ENCODE measurements around the gene CPNE7.

CPNE7 gene

GRCh38 chr16:89575247-89576152 lies at the start of gene CPNE7:
CPNE7 (plus strand) TSS chr16:89575758; CDS start chr16:89575898, 140 bp downstream.
- in situ Hi-C loops (cut with HindIII; ENCODE audit: low sequenced_read_pairs) = no loop called here
- no peak for DNase-seq (ENCODE audit: low read depth)
- TF ChIP-seq CTCF (IDR thresholded peaks at IDR 0.05; ENCODE audit: low read depth, low read length, missing control alignments) = no peak
- peak within 1 kb of the TSS; percentile 40 for H3K4me3 ChIP-seq (ENCODE audit: low read depth, low read length)

GRCh38 chr16:89529097-89529496 lies 46.5 kb upstream of the CPNE7 start:
- no peak for TF ChIP-seq CTCF (IDR thresholded peaks at IDR 0.05; ENCODE audit: low read depth, low read length, missing control alignments)
- no peak for DNase-seq (ENCODE audit: low read depth)
- no peak overlapping the region for H3K4me3 ChIP-seq (ENCODE audit: low read depth, low read length)
- in situ Hi-C loops (cut with HindIII; ENCODE audit: low sequenced_read_pairs) = no loop called here

- no peak for DNase-seq (ENCODE audit: low read depth)
- no peak for TF ChIP-seq CTCF (IDR thresholded peaks at IDR 0.05; ENCODE audit: low read depth, low read length, missing control alignments)
- in situ Hi-C loops (cut with HindIII; ENCODE audit: low sequenced_read_pairs) = no loop called here
- H3K4me3 ChIP-seq (ENCODE audit: low read depth, low read length) = no peak overlapping the region
Observed at GRCh38 chr16:89530401-89531381, 44.9 kb upstream of the CPNE7 start.

- in situ Hi-C loops (cut with HindIII; ENCODE audit: low sequenced_read_pairs) = no loop called here
- DNase-seq (ENCODE audit: low read depth) = no peak
- H3K4me3 ChIP-seq (ENCODE audit: low read depth, low read length) = no peak overlapping the region
- no peak for TF ChIP-seq CTCF (IDR thresholded peaks at IDR 0.05; ENCODE audit: low read depth, low read length, missing control alignments)
Observed at GRCh38 chr16:89531821-89532526, 43.6 kb upstream of the CPNE7 start.

GRCh38 chr16:89534252-89534756 lies 41.3 kb upstream of the CPNE7 start:
- no peak for TF ChIP-seq CTCF (IDR thresholded peaks at IDR 0.05; ENCODE audit: low read depth, low read length, missing control alignments)
- in situ Hi-C loops (cut with HindIII; ENCODE audit: low sequenced_read_pairs) = no loop called here
- no peak overlapping the region for H3K4me3 ChIP-seq (ENCODE audit: low read depth, low read length)
- no peak for DNase-seq (ENCODE audit: low read depth)

GRCh38 chr16:89536371-89536770 lies 39.2 kb upstream of the CPNE7 start:
- in situ Hi-C loops (cut with HindIII; ENCODE audit: low sequenced_read_pairs) = no loop called here
- TF ChIP-seq CTCF (IDR thresholded peaks at IDR 0.05; ENCODE audit: low read depth, low read length, missing control alignments) = no peak

More at GRCh38 chr16:89536371-89536770, 39.2 kb upstream of the CPNE7 start:
- H3K4me3 ChIP-seq (ENCODE audit: low read depth, low read length) = no peak overlapping the region
- no peak for DNase-seq (ENCODE audit: low read depth)

Data from astrocyte of the cerebellum (primary cell).